ENCODE data around the gene HSPB8.

The HSPB8 gene

DNA sequence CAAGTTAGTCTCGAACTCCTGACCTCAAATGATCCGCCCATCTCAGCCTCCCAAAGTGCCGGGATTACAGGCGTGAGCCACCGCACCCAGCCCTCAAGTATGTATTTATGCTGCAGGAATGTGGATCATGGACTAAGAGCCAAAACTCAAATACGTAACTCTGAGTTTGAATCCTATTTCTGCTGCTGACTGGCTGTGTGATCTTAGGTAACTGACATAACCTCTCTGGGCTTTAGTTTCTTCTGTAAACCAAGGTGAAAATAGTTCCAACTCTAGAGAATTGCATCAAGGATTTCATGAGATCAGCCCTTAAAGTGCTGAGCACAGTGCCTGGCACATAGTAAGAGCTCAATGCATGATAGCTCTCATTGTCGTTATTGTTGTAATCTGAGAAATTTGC lies 37.4 kb downstream of the HSPB8 start:
- TF ChIP-seq, protein P1, sequence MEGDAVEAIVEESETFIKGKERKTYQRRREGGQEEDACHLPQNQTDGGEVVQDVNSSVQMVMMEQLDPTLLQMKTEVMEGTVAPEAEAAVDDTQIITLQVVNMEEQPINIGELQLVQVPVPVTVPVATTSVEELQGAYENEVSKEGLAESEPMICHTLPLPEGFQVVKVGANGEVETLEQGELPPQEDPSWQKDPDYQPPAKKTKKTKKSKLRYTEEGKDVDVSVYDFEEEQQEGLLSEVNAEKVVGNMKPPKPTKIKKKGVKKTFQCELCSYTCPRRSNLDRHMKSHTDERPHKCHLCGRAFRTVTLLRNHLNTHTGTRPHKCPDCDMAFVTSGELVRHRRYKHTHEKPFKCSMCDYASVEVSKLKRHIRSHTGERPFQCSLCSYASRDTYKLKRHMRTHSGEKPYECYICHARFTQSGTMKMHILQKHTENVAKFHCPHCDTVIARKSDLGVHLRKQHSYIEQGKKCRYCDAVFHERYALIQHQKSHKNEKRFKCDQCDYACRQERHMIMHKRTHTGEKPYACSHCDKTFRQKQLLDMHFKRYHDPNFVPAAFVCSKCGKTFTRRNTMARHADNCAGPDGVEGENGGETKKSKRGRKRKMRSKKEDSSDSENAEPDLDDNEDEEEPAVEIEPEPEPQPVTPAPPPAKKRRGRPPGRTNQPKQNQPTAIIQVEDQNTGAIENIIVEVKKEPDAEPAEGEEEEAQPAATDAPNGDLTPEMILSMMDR (IDR thresholded peaks at IDR 0.05) = no peak

DNA sequence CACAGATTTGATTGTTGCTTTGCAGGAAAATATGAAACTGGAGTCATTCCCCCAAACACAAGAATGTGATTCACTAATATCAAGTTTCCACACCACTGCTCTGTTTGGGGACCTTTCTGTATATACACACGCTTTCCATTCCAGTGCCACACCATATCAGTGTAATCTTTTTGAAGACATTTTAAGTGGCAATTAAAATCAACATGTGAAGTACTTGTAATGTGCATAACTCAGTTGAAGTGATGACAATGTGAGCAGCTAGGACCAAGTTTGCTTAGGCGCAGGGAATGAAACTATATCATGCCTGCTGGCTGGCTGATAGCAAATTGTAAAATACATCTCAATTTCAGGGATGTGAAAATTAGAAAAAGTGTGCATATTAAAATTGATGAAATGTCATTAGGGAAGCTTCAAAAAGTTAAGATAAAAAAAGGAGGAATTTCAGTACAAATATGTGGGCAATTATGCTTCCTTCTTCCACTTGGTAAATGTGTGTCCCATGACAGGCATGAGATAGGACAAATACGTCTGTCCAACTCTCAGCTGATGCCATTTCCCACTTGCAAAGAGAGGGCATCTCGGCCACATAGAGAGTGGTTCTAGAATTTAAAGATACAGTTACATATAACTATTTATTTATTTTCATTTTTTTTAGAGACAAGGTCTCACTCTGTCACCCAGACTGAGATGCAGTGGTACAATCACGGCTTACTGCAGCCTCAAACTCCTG lies 43.7 kb downstream of the HSPB8 start:
- TF ChIP-seq, protein P1 (IDR thresholded peaks at IDR 0.05) = no peak

DNA sequence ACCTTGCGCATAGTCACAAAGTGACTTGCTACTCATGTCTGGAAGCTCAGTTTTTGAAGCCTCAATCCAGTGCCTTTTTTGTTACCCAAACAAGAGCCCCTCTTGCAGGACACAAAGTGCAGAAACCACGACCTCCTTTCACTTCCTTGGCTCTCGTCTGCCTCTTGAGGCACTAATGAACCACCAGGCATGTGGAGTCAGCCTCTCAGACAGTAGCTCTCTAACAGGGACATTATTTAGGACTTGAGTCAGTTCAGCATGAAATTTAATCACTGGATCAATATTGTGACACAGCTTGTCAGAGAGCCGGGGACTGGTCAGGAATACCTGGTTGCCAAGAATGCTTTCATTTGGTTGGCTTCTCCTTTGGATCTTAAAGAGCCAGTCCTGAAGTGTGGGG lies 46.7 kb downstream of the HSPB8 start:
- TF ChIP-seq, protein P1 (IDR thresholded peaks at IDR 0.05) = no peak

DNA sequence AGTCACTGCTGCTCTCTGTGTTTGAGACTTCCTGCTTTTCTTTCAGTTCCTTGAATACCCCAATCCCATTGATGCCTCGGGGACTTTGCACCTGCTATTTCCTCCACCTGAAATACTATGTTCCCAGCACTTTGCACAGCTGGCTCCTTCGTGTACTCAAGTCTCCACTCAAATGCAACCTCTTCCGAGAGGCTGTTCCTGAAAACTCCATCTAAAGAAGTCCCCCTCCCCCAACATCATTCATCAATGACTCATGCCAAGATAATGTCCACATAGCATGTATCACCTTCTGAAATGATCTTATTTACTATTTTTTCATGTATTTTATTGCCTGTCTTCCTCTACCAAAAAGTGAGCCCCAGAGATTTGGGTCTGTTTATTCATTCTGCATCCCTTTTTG lies 48.6 kb downstream of the HSPB8 start:
- TF ChIP-seq, protein P1 (IDR thresholded peaks at IDR 0.05) = no peak

DNA sequence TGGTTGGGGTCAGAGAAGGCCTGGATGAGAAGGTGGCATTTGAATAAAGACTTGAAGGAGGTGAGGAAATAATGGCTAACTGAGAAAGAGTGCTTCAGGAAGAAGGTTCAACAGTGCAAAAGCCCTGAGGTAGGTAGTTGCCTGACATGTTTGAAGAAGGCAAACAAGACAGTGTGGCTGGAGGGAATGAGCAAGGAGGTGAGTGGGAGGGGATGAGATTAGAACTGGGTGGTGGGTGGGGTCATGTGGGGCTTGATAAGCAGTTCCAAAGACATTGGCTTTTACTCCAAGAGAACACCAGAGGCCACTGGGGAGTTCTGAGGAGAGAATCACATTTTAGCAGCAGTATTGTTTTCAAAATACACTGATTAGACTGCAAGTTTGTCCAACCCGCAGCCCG lies 50.5 kb downstream of the HSPB8 start:
- TF ChIP-seq, protein P1 (IDR thresholded peaks at IDR 0.05) = no peak

GRCh38 chr12:119229837-119230236 lies 51.1 kb downstream of the HSPB8 start:
- TF ChIP-seq, protein P1 (IDR thresholded peaks at IDR 0.05) = no peak

DNA sequence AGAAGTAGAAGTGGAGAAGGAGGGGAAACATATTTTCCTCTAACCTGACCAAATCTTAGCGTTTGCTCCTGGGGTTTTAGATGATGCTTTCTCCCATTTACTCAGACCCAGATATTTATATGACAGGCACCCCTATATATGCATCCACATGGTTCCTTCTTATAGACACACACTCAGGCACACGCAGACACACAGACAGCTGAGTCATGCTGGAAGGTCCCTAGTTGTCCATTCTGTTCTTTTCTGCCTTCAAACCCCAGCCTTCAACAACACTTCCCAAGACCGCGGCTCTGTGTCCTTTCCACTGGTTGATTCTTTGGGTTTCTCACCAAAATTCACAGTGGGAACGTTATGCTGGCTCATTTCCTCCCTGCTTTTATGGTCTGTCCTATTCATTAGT lies 52.1 kb downstream of the HSPB8 start:
- TF ChIP-seq, protein P1 (IDR thresholded peaks at IDR 0.05) = no peak

DNA sequence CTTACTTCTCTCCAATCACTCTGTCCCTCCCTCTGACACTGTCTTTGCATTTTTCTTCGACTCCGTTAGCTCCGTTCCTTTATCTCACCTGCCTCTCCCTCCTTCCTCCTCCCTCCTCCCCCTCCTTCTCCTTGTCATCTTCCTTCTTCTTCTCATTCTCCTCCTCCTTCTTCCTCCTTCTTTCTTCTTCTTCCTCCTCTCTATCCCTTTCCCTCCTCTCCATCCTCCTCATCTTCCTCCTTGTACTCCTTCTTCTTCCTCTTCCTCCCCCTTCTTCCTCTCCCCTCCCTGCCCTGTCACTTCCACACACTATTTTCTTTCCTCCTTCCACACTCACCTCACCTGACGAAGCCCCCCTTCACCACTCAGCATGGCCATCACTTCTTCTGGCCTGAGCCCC lies 53.0 kb downstream of the HSPB8 start:
- TF ChIP-seq, protein P1 (IDR thresholded peaks at IDR 0.05) = no peak
